Central memory CD8-positive, alpha-beta T cell (primary cell): ENCODE results near the gene CHST12.
A peak's percentile ranks its signal among the peaks of the same experiment; 100 is the strongest.
"Not testable (repeated sequence)": the region's sequence is repeated elsewhere in the genome, so short reads cannot be mapped to it uniquely, and the experiment has no call there.

Experiments used
- ATAC-seq: fragments of 150-1000 bp; cut with Tn5 transposase; replicated peaks from 2 replicates; pipeline ENCODE4 v1.10.0; 2022; ENCODE audit warnings: mild to moderate bottlenecking, moderate FRiP score, moderate number of reproducible peaks; ENCODE audit not compliant: poor library complexity, severe bottlenecking; ENCODE audit errors: extremely low read depth
- DNase-seq, 2 donors: peaks; one replicate each; pipeline ENCODE4 v3.0.0; 2021; ENCODE audit warnings: low spot score in 2 of 2
- H3K27ac Mint-ChIP-seq: one replicate; pipeline ENCODE4 v1.8.0; 2022; ENCODE audit warnings: low read depth, mild to moderate bottlenecking, moderate library complexity, mixed read lengths
- H3K27me3 Mint-ChIP-seq: one replicate; pipeline ENCODE4 v1.8.0; 2022; ENCODE audit warnings: mixed read lengths
- H3K36me3 Mint-ChIP-seq: one replicate; pipeline ENCODE4 v1.8.0; 2022; ENCODE audit warnings: mild to moderate bottlenecking, moderate library complexity, mixed read lengths; ENCODE audit not compliant: insufficient read depth
- H3K4me1 Mint-ChIP-seq: one replicate; pipeline ENCODE4 v1.8.0; 2022; ENCODE audit warnings: mixed read lengths
- H3K4me3 Mint-ChIP-seq: one replicate; pipeline ENCODE4 v1.8.0; 2022; ENCODE audit warnings: mild to moderate bottlenecking, moderate library complexity, mixed read lengths
- H3K9me3 Mint-ChIP-seq: one replicate; pipeline ENCODE4 v1.8.0; 2022; ENCODE audit warnings: mixed read lengths

Gene CHST12

DNA sequence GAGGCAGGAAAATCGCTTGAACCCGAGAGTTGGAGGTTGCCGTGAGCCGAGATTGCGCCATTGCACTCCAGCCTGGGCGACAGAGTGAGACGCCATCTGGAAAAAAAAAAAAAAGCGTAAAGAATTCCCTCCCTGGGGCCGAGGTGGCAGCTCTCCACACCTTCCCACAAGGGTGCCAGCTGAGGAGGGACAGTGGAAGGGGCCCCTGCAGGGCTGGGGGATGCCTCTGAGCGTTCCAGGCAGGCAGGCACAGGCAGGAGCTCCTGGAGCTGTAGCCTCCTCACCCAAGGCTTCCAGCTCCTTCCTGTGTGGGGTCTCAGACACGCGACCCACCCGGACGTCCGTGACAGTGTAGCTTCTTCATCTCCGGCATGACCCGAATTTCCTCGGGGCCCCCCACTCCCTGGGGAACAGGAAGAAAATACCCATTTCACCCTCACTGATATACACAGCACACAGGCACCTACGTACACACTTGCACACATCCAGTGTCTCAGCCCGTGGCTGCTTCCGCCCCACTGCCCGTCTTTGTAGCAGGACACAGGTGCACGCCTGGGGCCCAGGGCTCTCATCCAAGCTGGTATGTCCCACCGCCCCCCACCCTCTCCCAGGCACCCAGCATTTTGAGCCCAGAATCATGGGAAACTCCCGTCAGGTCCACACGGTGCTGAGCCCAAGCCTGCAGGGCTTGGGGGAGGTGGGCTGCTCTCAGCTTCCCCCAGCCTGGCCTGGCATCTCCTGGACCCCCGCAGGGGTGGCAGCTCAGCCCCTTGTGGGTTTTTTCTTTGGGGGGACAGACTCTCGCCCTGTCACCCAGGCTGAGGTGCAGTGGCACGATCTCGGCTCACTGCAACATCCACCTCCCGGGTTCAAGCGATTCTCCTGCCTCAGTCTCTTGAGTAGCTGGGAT, 47.0 kb downstream of the CHST12 start:
- Mint-ChIP-seq H3K27ac (no peak overlapping the region), H3K4me3 (no peak overlapping the region), H3K4me1 (peaks cover 5% of the 10 kb centered on the region), H3K36me3 (peaks cover 10% of the 10 kb centered on the region), H3K27me3 (no peaks in the 10 kb centered on the region), H3K9me3 (no peaks in the 10 kb centered on the region)
- DNase-seq (no peak), ATAC-seq (no peak)

DNA sequence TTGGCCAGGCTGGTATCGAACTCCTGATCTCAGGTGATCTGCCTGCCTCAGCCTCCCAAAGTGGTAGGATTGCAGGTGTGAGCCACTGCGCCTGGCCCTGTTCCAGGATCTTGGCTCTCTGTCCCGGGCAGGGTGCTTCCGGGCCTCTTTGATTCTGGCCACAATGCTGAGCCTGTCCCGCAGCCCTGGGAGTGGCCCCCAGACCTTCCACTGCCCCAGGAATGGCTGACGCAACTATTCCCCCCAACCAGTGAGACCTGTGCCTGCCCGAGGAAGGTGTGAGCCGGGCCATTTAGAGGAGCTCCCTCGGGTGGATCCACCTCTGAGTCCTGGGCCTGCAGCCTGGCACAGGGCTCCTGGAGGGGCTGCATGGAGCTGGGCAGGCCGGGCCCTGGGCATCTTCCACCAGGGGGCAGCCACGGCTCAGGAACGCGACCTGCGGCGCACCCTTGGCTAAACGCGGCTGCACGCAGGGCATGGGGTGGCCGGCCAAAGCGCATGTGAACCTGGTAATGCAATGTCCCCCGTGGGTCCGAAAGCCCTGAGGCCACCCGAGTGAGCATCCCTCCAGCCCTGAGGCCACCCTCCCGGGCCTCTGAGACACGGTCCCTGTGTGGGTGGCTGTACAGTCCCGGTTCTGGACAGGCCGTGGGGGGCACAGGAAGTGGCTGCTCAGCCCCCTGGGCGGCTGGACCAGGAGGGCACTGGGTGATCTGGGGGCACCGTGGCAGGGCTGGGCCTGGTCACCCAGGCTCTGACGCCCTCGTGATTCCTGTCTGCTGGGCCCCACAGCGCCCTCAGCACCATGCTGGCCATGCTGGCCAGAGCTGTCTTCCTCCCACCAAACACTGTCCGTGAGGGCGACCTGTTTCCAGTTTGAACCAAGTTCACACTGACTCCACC, 48.0 kb downstream of the CHST12 start:
- peak overlapping the region; percentile 32 for H3K27ac Mint-ChIP-seq
- DNase-seq = peak; percentile 60 to 64
- H3K36me3 Mint-ChIP-seq = peaks cover 5% of the 10 kb centered on the region
- H3K9me3 Mint-ChIP-seq = no peaks in the 10 kb centered on the region
- H3K4me1 Mint-ChIP-seq = peaks cover 5% of the 10 kb centered on the region
- peak overlapping the region; percentile 71 for H3K4me3 Mint-ChIP-seq
- H3K27me3 Mint-ChIP-seq = no peaks in the 10 kb centered on the region
- peak; percentile 86 for ATAC-seq

DNA sequence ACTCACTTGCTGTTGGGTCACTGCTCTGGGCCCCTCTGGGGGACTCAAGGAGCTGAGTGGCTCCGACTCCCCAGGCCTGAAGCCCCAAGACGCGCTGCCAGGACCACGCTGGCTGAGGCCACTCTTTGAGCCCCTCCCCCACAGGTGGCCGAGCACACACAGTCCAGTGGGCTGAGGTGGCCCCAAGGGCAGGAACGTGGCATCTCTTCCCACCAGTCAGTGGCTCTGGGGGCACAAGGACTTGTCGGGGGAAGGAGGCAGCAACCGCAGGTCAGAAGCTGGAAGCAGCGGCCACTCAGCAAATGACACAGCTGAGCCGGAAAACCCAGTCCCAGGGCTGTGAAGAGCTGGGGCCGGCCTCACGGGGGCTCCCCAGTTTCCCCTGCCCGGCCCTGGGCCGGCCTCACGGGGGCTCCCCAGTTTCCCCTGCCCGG, 48.7 kb downstream of the CHST12 start:
- H3K4me3 Mint-ChIP-seq = peak overlapping the region; percentile 71
- DNase-seq (no peak), ATAC-seq (peak; percentile 17)
- no peaks in the 10 kb centered on the region for H3K9me3 Mint-ChIP-seq
- H3K27me3 Mint-ChIP-seq = no peaks in the 10 kb centered on the region
- peak overlapping the region; percentile 32 for H3K27ac Mint-ChIP-seq
- H3K4me1 Mint-ChIP-seq = peaks cover 5% of the 10 kb centered on the region
- peaks cover 1% of the 10 kb centered on the region for H3K36me3 Mint-ChIP-seq

DNA sequence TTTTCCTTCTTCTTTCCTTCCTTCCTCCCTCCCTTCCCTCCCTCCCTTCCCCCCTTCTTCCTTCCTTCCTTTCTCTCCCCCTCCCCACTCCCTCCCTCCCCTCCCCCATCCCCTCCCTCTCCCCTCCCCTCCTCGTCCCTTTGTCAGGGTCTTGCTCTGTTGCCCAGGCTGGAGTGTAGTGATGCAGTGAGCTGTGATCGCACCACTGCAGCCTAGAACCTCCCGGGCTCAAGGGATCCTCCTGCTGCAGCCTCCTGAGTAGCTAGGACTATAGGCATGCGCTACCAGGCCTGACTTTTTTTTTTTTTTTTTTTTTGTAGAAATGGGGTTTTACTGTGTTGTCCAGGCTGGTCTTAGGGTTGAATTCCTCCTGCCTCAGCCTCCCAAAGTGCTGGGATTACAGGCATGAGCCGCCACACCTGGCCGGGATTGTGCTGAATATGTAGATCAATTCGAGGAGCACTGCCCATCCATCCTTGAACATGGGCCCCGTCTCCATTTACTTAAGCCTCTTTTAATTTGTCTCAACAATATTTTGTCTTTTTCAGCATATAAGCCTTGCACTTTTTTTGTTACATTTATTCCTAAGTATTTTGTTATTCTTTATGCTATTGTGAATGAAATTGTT, 49.3 kb downstream of the CHST12 start:
- H3K4me3 Mint-ChIP-seq = peak overlapping the region; percentile 31
- no peaks in the 10 kb centered on the region for H3K9me3 Mint-ChIP-seq
- DNase-seq (no peak), ATAC-seq (no peak)
- peaks cover 8% of the 10 kb centered on the region for H3K4me1 Mint-ChIP-seq
- peaks cover 1% of the 10 kb centered on the region for H3K36me3 Mint-ChIP-seq
- H3K27ac Mint-ChIP-seq = no peak overlapping the region
- no peaks in the 10 kb centered on the region for H3K27me3 Mint-ChIP-seq

DNA sequence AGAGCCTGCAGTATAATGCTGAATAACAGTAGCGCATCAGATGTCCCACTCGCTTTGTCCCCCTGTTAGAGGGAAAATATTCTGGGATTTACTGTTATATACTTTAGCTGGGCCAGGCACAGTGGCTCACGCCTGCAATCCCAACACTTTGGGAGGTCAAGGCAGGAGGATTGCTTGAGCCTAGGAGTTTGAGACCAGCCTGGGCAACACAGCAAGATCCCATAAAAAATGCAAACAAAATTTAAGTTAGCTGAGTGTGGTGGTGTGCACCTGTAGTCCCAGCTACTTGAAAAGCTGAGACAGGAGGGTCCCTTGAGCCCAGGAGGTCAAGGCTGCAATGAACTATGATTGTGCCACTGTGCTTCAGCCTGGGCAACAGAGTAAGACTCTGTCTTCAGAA, 50.4 kb downstream of the CHST12 start:
- H3K4me3 Mint-ChIP-seq, H3K27me3 Mint-ChIP-seq, H3K9me3 Mint-ChIP-seq, ATAC-seq, H3K36me3 Mint-ChIP-seq, DNase-seq, H3K27ac Mint-ChIP-seq: not testable (repeated sequence)
- peaks cover 13% of the 10 kb centered on the region for H3K4me1 Mint-ChIP-seq

DNA sequence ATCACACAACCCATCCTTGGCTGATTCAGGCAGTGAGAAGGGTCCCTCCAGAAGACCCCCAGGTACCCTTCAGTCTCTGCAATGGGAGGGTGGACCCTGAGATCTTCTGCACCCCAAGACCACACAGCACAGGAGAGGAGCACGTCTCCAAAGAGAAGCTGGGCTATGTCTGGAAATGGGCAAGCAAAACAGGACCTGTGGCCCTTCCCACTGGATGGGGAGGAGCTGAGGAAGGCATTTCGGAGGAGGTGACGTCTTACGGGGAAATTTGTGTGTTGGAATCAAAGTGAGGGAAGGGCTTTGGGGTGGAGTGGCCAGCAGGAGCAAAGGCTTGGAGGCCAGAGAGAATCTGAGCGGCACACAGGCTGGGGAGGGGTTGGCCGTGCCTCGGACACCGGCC, 56.3 kb downstream of the CHST12 start:
- H3K27me3 Mint-ChIP-seq = no peaks in the 10 kb centered on the region
- no peak overlapping the region for H3K27ac Mint-ChIP-seq
- DNase-seq = no peak
- no peak overlapping the region for H3K4me3 Mint-ChIP-seq
- no peak for ATAC-seq
- peaks cover 13% of the 10 kb centered on the region for H3K4me1 Mint-ChIP-seq
- H3K36me3 Mint-ChIP-seq = peaks cover 4% of the 10 kb centered on the region
- no peaks in the 10 kb centered on the region for H3K9me3 Mint-ChIP-seq

DNA sequence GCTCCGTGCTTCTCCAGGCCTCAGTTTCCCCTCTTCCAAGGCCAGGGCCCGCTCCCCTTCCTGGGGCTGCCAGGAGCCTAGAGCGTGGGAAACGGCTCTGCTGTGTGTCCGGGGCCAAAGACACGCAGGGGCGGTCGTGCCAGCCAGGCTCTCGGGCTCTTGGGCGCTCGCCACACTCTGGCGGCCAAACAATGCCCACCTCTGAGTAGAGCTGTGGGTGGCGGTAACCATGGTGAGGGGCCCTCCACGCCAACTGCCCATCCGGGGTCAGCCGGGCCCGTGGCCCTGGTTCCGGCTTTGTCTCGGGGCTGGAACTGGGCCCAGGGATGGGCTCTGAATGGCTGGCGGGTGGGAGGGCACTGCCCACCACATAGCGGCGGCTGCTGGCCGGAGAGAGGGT, 56.8 kb downstream of the CHST12 start:
- Mint-ChIP-seq H3K9me3 (no peaks in the 10 kb centered on the region), H3K4me1 (peaks cover 13% of the 10 kb centered on the region), H3K4me3 (no peak overlapping the region), H3K27ac (no peak overlapping the region), H3K36me3 (peaks cover 4% of the 10 kb centered on the region), H3K27me3 (no peaks in the 10 kb centered on the region)
- no peak for ATAC-seq
- no peak for DNase-seq

DNA sequence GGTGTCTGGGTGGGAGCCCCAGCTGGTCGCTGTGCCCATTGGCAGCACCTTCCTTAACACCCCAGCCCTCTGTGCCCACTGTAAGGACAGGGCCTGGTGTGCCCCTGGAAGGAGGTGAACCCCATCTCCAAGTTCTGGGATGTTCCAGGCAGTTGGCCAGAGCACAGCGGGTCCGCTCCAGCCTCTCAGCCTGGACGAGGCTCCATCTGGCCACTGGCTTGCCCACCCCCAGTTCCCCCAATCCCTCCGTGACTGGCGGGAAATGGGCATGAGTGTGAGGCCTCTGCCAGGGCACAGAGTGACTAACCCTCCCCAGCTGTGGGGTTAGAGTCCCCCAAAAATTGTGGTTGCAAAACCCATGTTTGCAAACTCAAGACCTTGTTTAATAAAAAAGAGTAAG, 57.2 kb downstream of the CHST12 start:
- H3K4me1 Mint-ChIP-seq = peaks cover 13% of the 10 kb centered on the region
- H3K9me3 Mint-ChIP-seq = no peaks in the 10 kb centered on the region
- no peak for DNase-seq
- H3K36me3 Mint-ChIP-seq = peaks cover 4% of the 10 kb centered on the region
- no peak overlapping the region for H3K4me3 Mint-ChIP-seq
- H3K27ac Mint-ChIP-seq = no peak overlapping the region
- ATAC-seq = no peak
- no peaks in the 10 kb centered on the region for H3K27me3 Mint-ChIP-seq

DNA sequence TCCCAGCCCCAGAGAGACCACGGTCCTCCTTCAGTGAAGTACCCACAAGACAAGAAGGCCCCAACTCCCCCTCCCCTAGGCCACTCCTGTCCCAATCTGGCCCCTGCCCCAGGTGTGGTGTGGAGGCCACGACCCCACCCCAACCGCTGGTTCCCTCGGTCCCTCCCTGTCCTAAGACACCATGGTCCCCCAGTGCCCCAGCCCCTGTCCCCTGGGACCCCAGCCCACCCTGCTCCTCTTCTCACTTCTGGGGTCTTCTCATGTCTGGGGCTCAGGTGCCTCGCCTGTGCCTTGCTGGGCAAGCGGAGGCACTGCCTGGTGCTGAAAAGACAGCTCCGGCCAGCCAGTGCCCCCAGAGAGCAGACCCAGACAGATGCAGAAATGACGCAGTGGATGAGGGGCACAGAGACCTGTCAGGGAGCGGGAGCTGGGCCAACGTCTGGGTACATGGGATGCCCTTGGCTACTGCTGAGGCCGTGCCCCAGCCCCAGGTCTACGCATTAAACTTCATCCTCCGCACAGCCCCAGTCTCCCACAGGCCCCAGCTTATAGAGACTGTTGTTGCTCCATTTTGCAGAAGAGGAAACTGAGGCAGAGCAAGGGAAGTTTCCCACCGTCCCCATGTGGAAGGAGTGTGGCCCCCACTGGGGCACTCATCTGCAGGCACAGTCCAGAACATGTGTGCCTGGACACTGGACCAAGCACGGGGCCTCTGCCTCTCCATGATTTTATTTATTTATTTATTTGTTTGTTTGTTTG, 58.0 kb downstream of the CHST12 start:
- H3K4me1 Mint-ChIP-seq = peaks cover 13% of the 10 kb centered on the region
- DNase-seq (no peak), ATAC-seq (no peak)
- peaks cover 5% of the 10 kb centered on the region for H3K36me3 Mint-ChIP-seq
- H3K4me3 Mint-ChIP-seq = no peak overlapping the region
- H3K27ac Mint-ChIP-seq = no peak overlapping the region
- H3K9me3 Mint-ChIP-seq = no peaks in the 10 kb centered on the region
- no peaks in the 10 kb centered on the region for H3K27me3 Mint-ChIP-seq

DNA sequence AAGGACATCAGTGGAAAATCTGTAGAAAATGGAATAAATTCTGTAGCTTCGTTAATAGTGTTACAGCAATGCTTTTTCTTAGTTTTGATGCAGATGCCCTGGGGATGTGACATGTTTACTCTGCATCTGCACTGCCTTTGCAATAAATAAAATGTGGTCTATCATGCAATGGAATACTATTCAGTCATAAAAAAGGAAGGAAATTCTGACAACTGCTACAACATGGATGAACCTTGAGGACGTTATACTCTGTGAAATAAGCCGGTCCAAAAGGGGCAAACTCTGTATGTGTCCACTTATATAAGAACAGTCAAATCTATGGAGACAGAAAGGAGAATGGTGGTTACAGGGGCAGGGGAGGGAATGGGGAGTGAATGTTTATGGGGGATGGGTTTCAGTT, 59.3 kb downstream of the CHST12 start:
- no peak for DNase-seq
- ATAC-seq = no peak
- H3K4me3 Mint-ChIP-seq = no peak overlapping the region
- H3K9me3 Mint-ChIP-seq = no peaks in the 10 kb centered on the region
- peaks cover 10% of the 10 kb centered on the region for H3K4me1 Mint-ChIP-seq
- H3K36me3 Mint-ChIP-seq = peaks cover 5% of the 10 kb centered on the region
- H3K27ac Mint-ChIP-seq = no peak overlapping the region
- H3K27me3 Mint-ChIP-seq = no peaks in the 10 kb centered on the region

DNA sequence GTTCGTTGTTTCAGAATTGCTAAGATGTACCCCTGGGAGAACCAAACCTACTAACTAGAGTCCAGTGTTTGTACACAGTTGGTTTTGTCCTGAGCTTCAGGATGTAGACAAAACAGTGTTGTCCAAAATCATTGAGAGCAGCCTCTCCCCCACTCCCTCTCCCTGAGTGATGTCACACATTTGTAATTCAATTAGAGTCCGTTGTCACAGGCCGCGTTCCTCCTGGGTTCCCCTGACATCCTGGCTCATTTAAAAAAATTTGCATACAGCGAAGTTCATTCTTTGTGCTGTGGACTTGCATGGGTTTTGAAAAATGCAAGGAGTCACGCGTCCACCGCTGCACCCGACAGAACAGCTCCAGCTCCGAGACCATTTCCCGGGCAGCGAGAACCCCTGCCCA, 62.5 kb downstream of the CHST12 start:
- ATAC-seq = no peak
- H3K27ac Mint-ChIP-seq = no peak overlapping the region
- H3K27me3 Mint-ChIP-seq = peaks cover 19% of the 10 kb centered on the region

DNA sequence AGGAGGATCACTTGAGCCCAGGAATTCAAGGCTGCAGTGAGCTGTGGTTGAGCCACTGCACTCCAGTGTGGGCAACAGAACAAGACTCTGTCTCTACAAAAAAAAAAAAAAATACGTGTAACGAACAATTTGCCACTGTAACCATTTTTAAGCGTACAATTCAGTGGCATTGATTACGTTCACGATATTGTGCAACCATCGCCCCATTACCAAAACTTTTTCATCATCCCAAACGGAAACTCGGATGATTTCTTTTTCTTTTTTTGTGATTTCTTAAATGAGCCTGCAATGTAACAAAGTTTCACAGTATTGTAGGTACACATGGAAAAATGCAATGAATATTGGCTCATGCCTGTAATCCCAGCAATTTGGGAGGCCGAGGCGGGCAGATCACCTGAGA, 63.3 kb downstream of the CHST12 start:
- Mint-ChIP-seq H3K4me1 (peaks cover 11% of the 10 kb centered on the region), H3K36me3 (peaks cover 3% of the 10 kb centered on the region), H3K27ac (no peak overlapping the region), H3K4me3 (no peak overlapping the region), H3K27me3 (peaks cover 20% of the 10 kb centered on the region), H3K9me3 (no peaks in the 10 kb centered on the region)
- ATAC-seq = no peak
- no peak for DNase-seq

More for the DNA sequence above, 62.5 kb downstream of the CHST12 start:
- Mint-ChIP-seq H3K4me3 (no peak overlapping the region), H3K9me3 (no peaks in the 10 kb centered on the region), H3K4me1 (peaks cover 11% of the 10 kb centered on the region), H3K36me3 (peaks cover 3% of the 10 kb centered on the region)
- no peak for DNase-seq
